GM12874 (cell line): ENCODE results near the gene MGAT4A.

ENCODE experiments used
- CTCF ChIP-seq: IDR thresholded peaks from 2 replicates; pipeline ENCODE4 v1.5.1; 2011; ENCODE audit warnings: low read depth, mild to moderate bottlenecking, control low read depth, low read length, moderate library complexity; ENCODE audit not compliant: insufficient read depth

The MGAT4A gene

GRCh38 chr2:98617149-98617548 lies 113.8 kb downstream of the MGAT4A start:
- TF ChIP-seq CTCF = no peak

GRCh38 chr2:98615481-98615880 lies 115.5 kb downstream of the MGAT4A start:
- no peak for TF ChIP-seq CTCF

- TF ChIP-seq CTCF = no peak
These were observed 116.8 kb downstream of the MGAT4A start for GRCh38 chr2:98614024-98614739.

- TF ChIP-seq CTCF = no peak
These were observed 121.8 kb downstream of the MGAT4A start for GRCh38 chr2:98608962-98609604.

GRCh38 chr2:98608116-98608961 lies 122.6 kb downstream of the MGAT4A start, which contains the start of the genes COA5 and UNC50:
Gene COA5 (minus strand): TSS chr2:98608512. CDS start chr2:98608405, 107 bp downstream.
Gene UNC50 (plus strand): TSS chr2:98608589. CDS start chr2:98609760, 1,171 bp downstream.
- 0 out of 2 replicates have a peak, but pooled peaks have one; percentile 2 for TF ChIP-seq CTCF

GRCh38 chr2:98607741-98608115 lies 123.2 kb downstream of the MGAT4A start:
- TF ChIP-seq CTCF = no peak

- no peak for TF ChIP-seq CTCF
These were observed 123.8 kb downstream of the MGAT4A start for GRCh38 chr2:98607104-98607503.
